ENCODE measurements around the gene WNT3. TPM values are rescaled to one million over a fixed set of nuclear protein-coding genes. Genes with fewer than 3 reads are reported as not detected.
A peak's percentile ranks its signal among the peaks of the same experiment; 100 is the strongest.

WNT3 gene
- total and polyA plus RNA-seq, 2 experiments from 2014 or later, result 6.1 to 7.3 TPM

DNA sequence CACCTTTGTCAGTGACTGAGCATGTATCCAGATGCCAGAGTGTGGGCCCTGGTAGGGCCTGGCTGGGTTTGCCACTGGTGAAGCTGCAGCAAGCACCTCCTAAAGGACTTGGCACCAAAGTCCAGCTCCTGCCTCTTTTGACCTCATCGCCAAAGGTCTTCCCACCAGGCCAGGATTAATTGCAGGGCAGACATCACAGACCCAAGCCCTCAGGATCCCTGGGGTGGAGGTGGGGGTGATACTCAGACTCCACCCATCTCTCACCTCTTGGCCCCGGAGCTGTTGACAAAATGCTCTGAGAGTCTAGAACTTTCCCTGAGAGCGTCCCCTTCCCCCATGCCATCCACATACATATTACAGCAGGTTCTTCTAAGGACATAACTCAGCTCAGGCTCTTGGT is 4.6 kb downstream of the WNT3 start:
- Histone ChIP-seq H3K4me1 (ENCODE audit: insufficient read depth) (peaks cover 3% of the 10 kb centered on the region), H3K9me3 (ENCODE audit: low read depth) (no peaks in the 10 kb centered on the region), H3K79me2 (no peaks in the 10 kb centered on the region), H3K4me3 (no peak overlapping the region), H3K4me2 (no peak overlapping the region), H4K20me1 (ENCODE audit: insufficient read depth, poor library complexity, severe bottlenecking) (no peaks in the 10 kb centered on the region), H2AFZ (no peak overlapping the region), H3K27me3 (peaks cover 51% of the 10 kb centered on the region), H3K27ac (no peak overlapping the region), H3K9me2 (replicated peaks; ENCODE audit: insufficient read depth) (no peaks in the 10 kb centered on the region), H3K36me3 (replicated peaks; ENCODE audit: insufficient read depth, low read depth) (no peaks in the 10 kb centered on the region)
- DNase-seq (ENCODE audit: low spot score), result no peak
- 82% methylated on average over 3 of the region's 3 CpGs for WGBS (ENCODE audit: low lambda C conversion rate, missing lambda C conversion rate)
- TF ChIP-seq EZH2phosphoT487 (IDR thresholded peaks at IDR 0.05; ENCODE audit: low read depth, severe bottlenecking, unreplicated experiment), result no peak
- TF ChIP-seq, protein P1, sequence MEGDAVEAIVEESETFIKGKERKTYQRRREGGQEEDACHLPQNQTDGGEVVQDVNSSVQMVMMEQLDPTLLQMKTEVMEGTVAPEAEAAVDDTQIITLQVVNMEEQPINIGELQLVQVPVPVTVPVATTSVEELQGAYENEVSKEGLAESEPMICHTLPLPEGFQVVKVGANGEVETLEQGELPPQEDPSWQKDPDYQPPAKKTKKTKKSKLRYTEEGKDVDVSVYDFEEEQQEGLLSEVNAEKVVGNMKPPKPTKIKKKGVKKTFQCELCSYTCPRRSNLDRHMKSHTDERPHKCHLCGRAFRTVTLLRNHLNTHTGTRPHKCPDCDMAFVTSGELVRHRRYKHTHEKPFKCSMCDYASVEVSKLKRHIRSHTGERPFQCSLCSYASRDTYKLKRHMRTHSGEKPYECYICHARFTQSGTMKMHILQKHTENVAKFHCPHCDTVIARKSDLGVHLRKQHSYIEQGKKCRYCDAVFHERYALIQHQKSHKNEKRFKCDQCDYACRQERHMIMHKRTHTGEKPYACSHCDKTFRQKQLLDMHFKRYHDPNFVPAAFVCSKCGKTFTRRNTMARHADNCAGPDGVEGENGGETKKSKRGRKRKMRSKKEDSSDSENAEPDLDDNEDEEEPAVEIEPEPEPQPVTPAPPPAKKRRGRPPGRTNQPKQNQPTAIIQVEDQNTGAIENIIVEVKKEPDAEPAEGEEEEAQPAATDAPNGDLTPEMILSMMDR (IDR thresholded peaks at IDR 0.05; ENCODE audit: poor library complexity), result no peak
- no peak for TF ChIP-seq EZH2 (IDR thresholded peaks at IDR 0.05; ENCODE audit: borderline replicate concordance)

DNA sequence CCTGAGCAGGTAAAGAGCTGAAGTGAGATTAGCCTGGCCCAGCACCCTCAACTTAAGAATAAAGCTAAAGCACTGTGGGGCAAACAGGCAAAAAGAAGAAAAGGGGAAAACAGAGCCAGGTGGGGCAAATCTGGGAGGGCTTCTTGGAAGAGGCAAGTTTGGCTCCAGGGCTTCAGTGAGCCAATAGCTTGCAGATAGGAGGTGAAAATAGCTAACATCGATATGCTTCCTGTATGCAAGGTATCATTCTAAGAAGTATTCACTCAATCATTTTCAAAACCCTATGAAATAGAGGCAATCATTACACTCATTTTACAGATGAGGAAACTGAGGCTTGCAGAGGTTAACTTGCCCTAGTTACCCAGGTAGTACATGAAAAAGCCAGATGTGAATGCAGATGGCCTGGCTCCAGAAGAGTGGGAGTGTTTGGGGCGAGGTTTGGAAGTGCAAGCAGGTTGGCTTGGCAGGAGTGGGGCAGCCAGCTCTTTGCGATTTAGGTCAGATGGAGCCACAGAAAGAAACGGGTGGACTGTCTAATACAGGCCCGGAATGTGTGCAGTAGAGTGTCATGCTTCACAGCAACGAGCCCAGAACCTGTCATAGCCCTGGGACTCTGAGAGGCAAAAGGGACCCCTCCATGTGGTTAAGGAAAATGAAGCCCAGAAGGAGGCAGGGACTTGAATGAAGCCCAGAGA is 5.7 kb downstream of the WNT3 start:
- Histone ChIP-seq H4K20me1 (ENCODE audit: insufficient read depth, poor library complexity, severe bottlenecking) (no peaks in the 10 kb centered on the region), H3K27me3 (peaks cover 40% of the 10 kb centered on the region), H3K79me2 (no peaks in the 10 kb centered on the region), H2AFZ (no peak overlapping the region), H3K9me2 (replicated peaks; ENCODE audit: insufficient read depth) (no peaks in the 10 kb centered on the region), H3K9me3 (ENCODE audit: low read depth) (no peaks in the 10 kb centered on the region), H3K4me2 (no peak overlapping the region), H3K4me3 (no peak overlapping the region), H3K27ac (no peak overlapping the region), H3K4me1 (ENCODE audit: insufficient read depth) (no peaks in the 10 kb centered on the region), H3K36me3 (replicated peaks; ENCODE audit: insufficient read depth, low read depth) (no peaks in the 10 kb centered on the region)
- DNase-seq (ENCODE audit: low spot score), result no peak
- TF ChIP-seq EZH2 (IDR thresholded peaks at IDR 0.05; ENCODE audit: borderline replicate concordance) (no peak), EZH2phosphoT487 (IDR thresholded peaks at IDR 0.05; ENCODE audit: low read depth, severe bottlenecking, unreplicated experiment) (no peak)
- TF ChIP-seq, protein P1 (IDR thresholded peaks at IDR 0.05; ENCODE audit: poor library complexity), result no peak
- 80% methylated on average over 6 of the region's 6 CpGs for WGBS (ENCODE audit: low lambda C conversion rate, missing lambda C conversion rate)

DNA sequence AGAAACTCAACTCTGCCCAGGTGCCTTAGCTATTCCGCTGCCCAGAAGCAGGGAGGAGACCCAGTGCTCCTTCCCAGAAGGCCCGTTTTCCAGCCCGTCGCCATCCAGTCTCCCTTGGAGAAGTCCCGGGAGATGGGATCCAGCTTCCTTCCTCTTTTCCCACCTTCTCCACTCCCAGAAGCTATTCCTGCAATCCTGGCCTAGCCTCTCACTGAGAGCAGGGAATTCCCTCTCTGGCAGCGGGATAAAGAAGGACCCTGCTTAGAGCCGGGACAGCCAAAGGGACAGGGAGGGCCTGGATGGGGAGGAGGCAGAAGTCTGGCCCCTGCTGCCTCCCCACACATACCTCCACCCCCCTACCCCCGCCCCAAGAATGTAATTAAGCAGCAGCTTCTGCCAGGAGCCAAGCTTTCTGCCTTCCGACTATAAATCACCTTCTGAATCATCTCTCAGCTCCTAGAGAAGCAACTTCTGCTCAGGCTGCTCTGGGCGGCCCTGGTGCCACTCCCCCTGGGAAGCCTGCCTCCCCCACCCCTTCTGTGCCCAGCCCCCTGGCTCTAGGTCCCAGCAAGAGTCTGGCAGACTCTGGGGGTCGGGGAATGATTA is 6.4 kb downstream of the WNT3 start:
- Histone ChIP-seq H3K36me3 (replicated peaks; ENCODE audit: insufficient read depth, low read depth) (no peaks in the 10 kb centered on the region), H3K4me2 (no peak overlapping the region), H3K4me3 (no peak overlapping the region), H3K27me3 (peaks cover 33% of the 10 kb centered on the region), H3K4me1 (ENCODE audit: insufficient read depth) (no peaks in the 10 kb centered on the region), H3K9me3 (ENCODE audit: low read depth) (no peaks in the 10 kb centered on the region), H3K27ac (no peak overlapping the region), H3K79me2 (no peaks in the 10 kb centered on the region), H4K20me1 (ENCODE audit: insufficient read depth, poor library complexity, severe bottlenecking) (no peaks in the 10 kb centered on the region), H3K9me2 (replicated peaks; ENCODE audit: insufficient read depth) (no peaks in the 10 kb centered on the region), H2AFZ (no peak overlapping the region)
- 51% methylated on average over 10 of the region's 11 CpGs for WGBS (ENCODE audit: low lambda C conversion rate, missing lambda C conversion rate)
- peak; percentile 44 for DNase-seq (ENCODE audit: low spot score)
- TF ChIP-seq, protein P1 (IDR thresholded peaks at IDR 0.05; ENCODE audit: poor library complexity), result no peak
- no peak for TF ChIP-seq EZH2phosphoT487 (IDR thresholded peaks at IDR 0.05; ENCODE audit: low read depth, severe bottlenecking, unreplicated experiment)
- TF ChIP-seq EZH2 (IDR thresholded peaks at IDR 0.05; ENCODE audit: borderline replicate concordance), result no peak

All from hepatocyte (in vitro differentiated cells).